Measurements from ENCODE around the gene ERFE.
A peak's percentile ranks its signal among the peaks of the same experiment; 100 is the strongest.
"Not testable (repeated sequence)": the region's sequence is repeated elsewhere in the genome, so short reads cannot be mapped to it uniquely, and the experiment has no call there.

The ERFE gene

GRCh38 chr2:238170386-238171071 lies 11.8 kb downstream of the ERFE start:
- no peak for DNase-seq

GRCh38 chr2:238171072-238171431 lies 12.3 kb downstream of the ERFE start:
- not testable (repeated sequence) for DNase-seq

GRCh38 chr2:238171575-238172187 lies 12.9 kb downstream of the ERFE start:
- no peak for DNase-seq

DNA sequence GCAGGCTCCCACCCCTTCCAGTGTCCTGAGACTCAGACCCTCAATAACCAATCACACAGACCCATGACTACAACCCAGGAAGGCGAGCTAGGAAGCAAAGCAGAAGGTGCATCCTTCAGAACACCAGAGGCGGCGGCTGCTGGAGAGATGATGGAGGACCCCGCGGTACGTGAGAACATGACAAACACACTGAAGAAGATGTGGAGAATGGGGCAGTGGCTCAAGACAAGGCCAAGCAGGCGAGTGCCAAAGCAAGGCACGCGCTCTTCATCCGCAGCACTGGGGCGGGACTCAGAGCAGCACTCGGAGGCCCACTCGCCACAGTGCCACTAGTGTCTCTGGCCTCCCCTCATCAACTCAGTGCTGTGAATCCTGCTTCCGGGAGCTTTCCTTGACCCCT lies 13.7 kb downstream of the ERFE start:
- no peak for DNase-seq

GRCh38 chr2:238173692-238174091 lies 14.9 kb downstream of the ERFE start:
- DNase-seq, result no peak

DNA sequence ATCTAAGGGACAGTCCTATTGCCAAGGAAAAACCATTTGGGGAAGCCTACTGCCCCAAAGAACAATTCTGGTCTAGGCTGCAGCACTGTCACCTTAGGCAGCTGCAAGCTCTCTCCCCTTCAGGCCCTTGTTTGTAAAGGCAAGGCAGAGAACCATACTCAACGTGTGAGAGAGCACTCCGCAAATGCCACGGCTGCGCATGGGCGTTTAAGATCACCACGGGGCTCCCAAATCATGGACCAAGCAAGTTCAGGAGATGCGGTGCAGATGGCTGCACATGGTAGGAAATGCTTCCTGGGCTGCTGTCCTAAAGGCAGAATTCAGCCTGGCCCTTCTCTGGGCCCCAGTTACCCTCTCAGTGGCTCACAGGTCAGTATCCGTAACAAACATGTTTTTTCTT lies 15.5 kb downstream of the ERFE start:
- DNase-seq, result no peak

DNA sequence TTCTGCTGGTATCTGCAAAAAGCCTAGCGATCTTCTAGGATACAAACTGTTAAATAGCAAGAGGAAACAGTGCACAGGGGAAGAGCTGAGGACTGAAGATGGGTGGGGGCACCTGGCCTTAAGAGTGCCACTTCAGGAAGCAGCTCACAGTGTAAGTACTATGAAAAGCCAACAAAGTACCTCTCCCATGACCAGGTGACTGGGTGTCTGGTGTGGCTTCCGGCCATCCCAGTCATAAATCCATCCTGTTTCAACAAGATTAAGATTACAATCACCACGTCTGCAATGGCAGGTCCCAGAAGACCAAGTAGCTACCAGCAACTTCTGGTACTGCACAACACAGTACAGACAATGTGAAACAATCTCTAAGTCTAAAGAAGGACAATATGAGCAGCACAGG lies 15.9 kb downstream of the ERFE start:
- DNase-seq, result no peak

DNA sequence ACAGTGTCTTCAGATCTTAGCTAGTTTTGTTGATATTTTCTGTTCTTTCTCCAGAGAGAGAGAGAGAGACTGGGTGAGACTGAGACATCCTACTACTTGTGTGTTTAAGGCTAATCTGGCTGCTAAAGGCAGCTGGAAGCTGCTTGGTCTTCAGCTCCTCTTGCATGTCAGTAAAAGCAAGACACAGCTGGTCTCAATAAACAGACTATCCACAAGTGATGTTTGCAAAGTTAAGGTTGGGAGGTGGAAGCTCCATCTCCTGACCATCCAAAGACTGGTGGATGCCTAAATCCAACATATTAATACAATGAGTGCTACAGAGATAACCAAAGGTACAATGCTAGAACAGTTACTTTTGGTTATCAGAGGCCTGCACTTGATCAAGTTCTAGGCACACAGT lies 17.8 kb downstream of the ERFE start:
- DNase-seq, result no peak

- no peak for DNase-seq
Observed at GRCh38 chr2:238180554-238180953, 21.8 kb downstream of the ERFE start.

DNA sequence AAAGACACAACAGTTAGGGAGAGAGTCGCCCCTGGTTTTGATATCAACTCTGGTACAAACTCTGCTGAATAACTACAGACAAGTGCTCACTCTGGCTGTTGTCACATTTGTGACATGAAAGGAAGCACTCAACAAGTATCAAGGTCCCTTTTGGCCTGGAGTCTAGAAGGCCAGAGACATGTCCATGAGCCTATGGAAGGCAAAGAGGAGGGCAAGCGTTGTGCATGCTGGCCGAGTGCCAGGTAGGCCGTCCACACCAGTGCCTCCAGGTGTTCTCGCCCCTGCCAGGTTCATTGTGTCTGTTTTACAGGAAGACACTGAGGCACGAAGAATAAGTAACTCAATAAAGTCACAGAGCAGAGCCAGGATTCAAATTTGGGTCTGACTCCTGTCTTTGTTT lies 23.6 kb downstream of the ERFE start:
- no peak for DNase-seq

DNA sequence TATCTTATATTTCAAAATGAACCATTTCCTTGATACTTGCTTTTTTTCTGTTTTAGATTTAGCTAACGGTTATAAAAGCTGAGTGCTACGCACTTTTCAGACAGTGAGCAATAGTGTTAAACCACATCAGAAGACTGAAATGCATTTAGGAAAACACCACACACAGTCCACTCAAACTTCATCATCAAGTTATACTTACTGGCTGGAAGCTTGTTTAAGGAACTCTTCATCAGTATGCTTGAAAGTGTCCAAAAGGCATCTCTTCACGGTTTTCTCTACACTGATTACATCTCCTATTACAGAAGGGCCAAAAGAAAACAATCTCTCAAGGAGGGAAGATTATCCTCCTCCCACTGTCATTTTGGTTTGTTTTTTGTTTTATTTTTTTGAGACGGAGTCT lies 25.1 kb downstream of the ERFE start:
- no peak for DNase-seq

GRCh38 chr2:238187618-238188548 lies 29.1 kb downstream of the ERFE start:
- DNase-seq, result no peak

DNA sequence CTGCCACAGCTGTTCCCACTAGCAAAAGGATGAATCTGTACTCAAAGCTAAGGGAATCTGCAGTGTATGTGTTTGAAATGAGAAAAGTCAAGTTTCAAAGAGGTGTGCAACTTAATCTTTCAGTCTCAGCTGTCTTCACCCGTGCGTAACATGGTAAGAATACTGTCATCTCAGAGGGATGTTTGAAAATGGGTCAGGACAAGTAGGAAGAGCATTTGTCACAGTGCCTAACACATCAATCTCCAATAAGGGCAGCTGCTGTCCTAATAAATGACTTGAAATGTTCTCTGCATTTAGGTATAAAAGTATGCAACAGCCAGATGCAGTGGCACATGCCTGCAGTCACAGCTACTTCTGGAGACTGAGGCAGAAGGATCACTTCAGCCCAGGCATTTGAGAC lies 31.7 kb downstream of the ERFE start:
- no peak for DNase-seq

DNA sequence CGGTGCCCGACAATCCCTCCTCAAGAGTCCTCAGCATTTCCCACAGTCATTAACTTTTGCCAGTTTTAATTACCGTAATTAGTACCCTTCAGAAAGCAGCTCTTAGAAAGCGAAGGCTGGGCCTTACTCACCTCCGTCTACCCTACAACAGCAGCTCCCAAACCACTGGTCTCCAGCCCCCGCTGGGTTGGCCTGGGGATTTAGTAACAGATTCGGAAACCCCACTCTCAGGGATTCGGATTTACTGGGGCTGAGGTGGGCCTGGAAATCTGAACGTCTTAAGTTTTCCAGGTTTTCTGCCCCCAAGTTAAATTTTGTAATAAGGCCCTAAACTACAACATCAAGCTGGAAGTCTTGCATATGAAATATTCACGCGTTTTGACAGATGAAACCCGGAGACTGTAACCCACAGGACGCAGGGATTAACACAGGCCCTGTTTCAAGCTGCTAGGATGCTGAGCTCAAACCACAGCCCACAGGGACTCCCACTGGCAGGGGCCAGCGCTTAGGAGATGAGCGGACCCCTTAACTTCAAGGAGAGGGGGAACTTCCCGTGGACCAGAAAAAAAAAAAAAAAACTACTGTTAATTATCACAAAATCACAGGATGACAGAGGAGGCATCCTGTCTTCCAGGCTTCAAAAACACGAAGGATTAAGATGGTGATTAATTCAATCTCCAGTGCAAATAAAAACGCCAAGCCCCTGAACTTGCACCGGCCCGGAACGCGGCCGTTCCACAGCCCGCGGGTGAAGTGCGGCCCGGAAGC lies 43.7 kb downstream of the ERFE start:
- peak; percentile 32 for DNase-seq

- peak; percentile 92 for DNase-seq
Observed at GRCh38 chr2:238203094-238203972, 44.6 kb downstream of the ERFE start, which contains the start of gene ILKAP. ILKAP (minus strand) TSS chr2:238203695; CDS start chr2:238203553, 142 bp downstream.

DNA sequence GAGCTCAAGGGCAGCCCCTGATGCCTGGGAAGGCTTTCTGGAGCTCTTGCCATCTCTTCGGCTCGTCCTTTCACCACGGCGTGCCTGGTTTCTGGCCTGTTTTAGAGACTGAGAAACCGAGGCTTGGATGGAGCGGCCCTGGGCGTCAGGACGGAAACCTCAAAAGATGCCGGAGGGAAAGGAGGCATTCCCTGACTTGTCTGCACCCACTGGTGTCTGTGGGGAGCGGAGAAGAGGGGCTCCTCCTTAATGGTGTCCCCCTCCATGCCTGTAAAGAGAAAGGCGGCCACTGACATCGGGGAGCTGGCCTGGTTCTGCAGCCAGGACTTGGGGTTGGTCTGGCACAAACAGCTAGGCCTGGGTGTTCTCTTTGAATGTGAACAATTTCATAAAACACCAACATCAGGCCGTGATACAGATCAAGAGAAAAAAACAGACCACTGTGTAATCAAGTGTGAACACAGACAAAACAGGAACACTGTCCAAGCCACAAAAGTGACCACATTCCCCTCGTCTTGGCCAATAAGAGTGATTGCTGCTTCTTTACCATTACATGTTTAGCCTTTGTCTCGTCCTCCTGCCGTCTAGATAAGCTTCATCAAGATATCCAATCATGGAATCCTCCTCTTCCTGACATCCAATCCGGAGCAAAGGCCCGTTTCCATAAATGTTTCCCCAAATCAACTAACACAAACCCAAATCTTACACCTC lies 45.4 kb downstream of the ERFE start:
- DNase-seq, result no peak

- DNase-seq, result no peak
Observed at GRCh38 chr2:238207006-238207405, 48.2 kb downstream of the ERFE start.

- DNase-seq, result no peak
Observed at GRCh38 chr2:238216651-238217184, 57.9 kb downstream of the ERFE start.

Data from CD4-positive, alpha-beta T cell treated with Interleukin-10 for 1 hour (primary cell).